Activated B cell treated with CpG ODN at 0.5 μM for 24 hours (primary cell): Measurements from ENCODE around the gene DLEC1. TPM values are rescaled to one million over a fixed set of nuclear protein-coding genes. Genes with fewer than 3 reads are reported as not detected.
A peak's percentile ranks its signal among the peaks of the same experiment; 100 is the strongest.
"Not testable (repeated sequence)": the region's sequence is repeated elsewhere in the genome, so short reads cannot be mapped to it uniquely, and the experiment has no call there.

ENCODE experiments used
- ATAC-seq: fragments of 200-7000 bp; cut with Tn5 transposase; one replicate; pipeline ENCODE4 v1.10.0; 2021; ENCODE audit warnings: low read depth, mild to moderate bottlenecking, moderate library complexity
- CTCF ChIA-PET: fragments of 350-600 bp; sonication (Branson Sonifier 250); formaldehyde crosslinking; loops from one replicate; lab custom pipeline; 2021; ENCODE audit warnings: antibody characterized with exemption; lab: Charles Lee
- POLR2A ChIA-PET: fragments of 350-600 bp; sonication (Branson Sonifier 250); formaldehyde crosslinking; loops from one replicate; lab custom pipeline; 2021; ENCODE audit warnings: antibody characterized with exemption; lab: Charles Lee
- DNase-seq: peaks from one replicate; pipeline ENCODE4 v3.0.0; 2022
- H3K27ac Mint-ChIP-seq: one replicate; pipeline ENCODE4 v1.8.0; 2020; ENCODE audit warnings: mixed read lengths
- H3K27me3 Mint-ChIP-seq: one replicate; pipeline ENCODE4 v1.8.0; 2021; ENCODE audit warnings: mixed read lengths
- H3K36me3 Mint-ChIP-seq: one replicate; pipeline ENCODE4 v1.8.0; 2021; ENCODE audit warnings: low read depth, mixed read lengths
- H3K4me1 Mint-ChIP-seq: one replicate; pipeline ENCODE4 v1.8.0; 2021; ENCODE audit warnings: mixed read lengths
- H3K4me3 Mint-ChIP-seq: one replicate; pipeline ENCODE4 v1.8.0; 2020; ENCODE audit warnings: mild to moderate bottlenecking, mixed read lengths
- H3K9me3 Mint-ChIP-seq: one replicate; pipeline ENCODE4 v1.8.0; 2020; ENCODE audit warnings: mixed read lengths
- CTCF ChIP-seq: fragments of 200-600 bp; IDR thresholded peaks from one replicate; pipeline ENCODE4 v1.8.0; 2022; ENCODE audit warnings: antibody characterized with exemption, mild to moderate bottlenecking
- intact Hi-C: fragments of 100-400 bp; cut with micrococcal nuclease; formaldehyde crosslinking; loops from one replicate; pipeline ENCODE4 v1.15.1; 2024
- total RNA-seq: library from RNA; stranded (reverse); gene quantifications from 2 replicates; pipeline ENCODE4 v1.2.3, GENCODE V29; 2022

The DLEC1 gene
- total RNA-seq, 1 donor from 2014 or later, result 0.11 TPM

GRCh38 chr3:38154625-38155255, 115.7 kb downstream of the DLEC1 start:
- H3K36me3 Mint-ChIP-seq, result no peaks in the 10 kb centered on the region
- DNase-seq, result no peak
- intact Hi-C loops, result loop anchor here (1.0 kb wide), 2 partner anchors 10 to 17 kb away; partner anchors contain the start of gene ACAA1
- CTCF ChIA-PET, result interaction anchor here (1.0 to 1.4 kb wide), 3 partner anchors 8 to 24 kb away, joined by 3 to 5 read pairs (median 3); no protein-coding TSS in a partner anchor
- peak overlapping the region; percentile 12 for H3K4me3 Mint-ChIP-seq
- TF ChIP-seq CTCF, result no peak
- H3K27ac Mint-ChIP-seq, result peak overlapping the region; percentile 72
- no peaks in the 10 kb centered on the region for H3K27me3 Mint-ChIP-seq
- no peaks in the 10 kb centered on the region for H3K9me3 Mint-ChIP-seq
- POLR2A ChIA-PET, result interaction anchor here (1.3 to 6.1 kb wide), 2 partner anchors 10 to 16 kb away, joined by 3 to 63 read pairs; partner anchors contain the start of gene OXSR1
- peaks cover 53% of the 10 kb centered on the region for H3K4me1 Mint-ChIP-seq
- peak; percentile 61 for ATAC-seq

- H3K36me3 Mint-ChIP-seq, result no peaks in the 10 kb centered on the region
- ATAC-seq, result no peak
- H3K27ac Mint-ChIP-seq, result no peak overlapping the region
- ChIA-PET CTCF (interaction anchor here (1.3 kb wide), 1 partner anchor 25 kb away, joined by 3 read pairs; no protein-coding TSS in a partner anchor), POLR2A (interaction anchor here (0.8 to 6.1 kb wide), 3 partner anchors 9 to 19 kb away, joined by 3 to 63 read pairs (median 3); partner anchors contain the start of genes ACAA1 and OXSR1)
- TF ChIP-seq CTCF, result no peak
- no peak for DNase-seq
- intact Hi-C loops, result no loop called here
- no peaks in the 10 kb centered on the region for H3K27me3 Mint-ChIP-seq
- H3K4me3 Mint-ChIP-seq, result no peak overlapping the region
- H3K4me1 Mint-ChIP-seq, result peaks cover 45% of the 10 kb centered on the region
- no peaks in the 10 kb centered on the region for H3K9me3 Mint-ChIP-seq
Measured at GRCh38 chr3:38155825-38156224, 116.8 kb downstream of the DLEC1 start.

GRCh38 chr3:38157117-38157516, 118.1 kb downstream of the DLEC1 start:
- DNase-seq (no peak), ATAC-seq (no peak)
- no peaks in the 10 kb centered on the region for H3K36me3 Mint-ChIP-seq
- peaks cover 33% of the 10 kb centered on the region for H3K4me1 Mint-ChIP-seq
- no peak overlapping the region for H3K27ac Mint-ChIP-seq
- ChIA-PET POLR2A (interaction anchor here (6.1 kb wide), 1 partner anchor 7 kb away, joined by 63 read pairs; the partner anchor contains the start of gene OXSR1), CTCF (no interaction called here)
- no peaks in the 10 kb centered on the region for H3K9me3 Mint-ChIP-seq
- no peak overlapping the region for H3K4me3 Mint-ChIP-seq
- intact Hi-C loops, result no loop called here
- TF ChIP-seq CTCF, result no peak
- H3K27me3 Mint-ChIP-seq, result no peaks in the 10 kb centered on the region

- Mint-ChIP-seq H3K27ac (no peak overlapping the region), H3K4me1 (peaks cover 33% of the 10 kb centered on the region), H3K9me3 (no peaks in the 10 kb centered on the region), H3K27me3 (no peaks in the 10 kb centered on the region), H3K4me3 (no peak overlapping the region), H3K36me3 (no peaks in the 10 kb centered on the region)
- TF ChIP-seq CTCF, result no peak
- no peak for DNase-seq
- intact Hi-C loops, result no loop called here
- no peak for ATAC-seq
- ChIA-PET CTCF (no interaction called here), POLR2A (interaction anchor here (1.7 kb wide), 1 partner anchor 19 kb away, joined by 5 read pairs; the partner anchor contains the start of gene MYD88)
Measured at GRCh38 chr3:38157595-38157994, 118.6 kb downstream of the DLEC1 start.

GRCh38 chr3:38158472-38158871, 119.5 kb downstream of the DLEC1 start:
- ATAC-seq, result no peak
- ChIA-PET POLR2A (interaction anchor here (1.1 to 1.7 kb wide), 2 partner anchors 8 to 20 kb away, joined by 3 to 5 read pairs; partner anchors contain the start of gene MYD88), CTCF (no interaction called here)
- H3K36me3 Mint-ChIP-seq, result no peaks in the 10 kb centered on the region
- no peak overlapping the region for H3K4me3 Mint-ChIP-seq
- H3K9me3 Mint-ChIP-seq, result no peaks in the 10 kb centered on the region
- H3K27ac Mint-ChIP-seq, result peak overlapping the region; percentile 69
- no peak for TF ChIP-seq CTCF
- H3K27me3 Mint-ChIP-seq, result no peaks in the 10 kb centered on the region
- no peak for DNase-seq
- intact Hi-C loops, result no loop called here
- H3K4me1 Mint-ChIP-seq, result peaks cover 29% of the 10 kb centered on the region

- CTCF ChIA-PET, H3K27ac Mint-ChIP-seq, ATAC-seq, H3K27me3 Mint-ChIP-seq, H3K36me3 Mint-ChIP-seq, POLR2A ChIA-PET, DNase-seq, H3K4me3 Mint-ChIP-seq, H3K9me3 Mint-ChIP-seq: not testable (repeated sequence)
- peaks cover 18% of the 10 kb centered on the region for H3K4me1 Mint-ChIP-seq
- intact Hi-C loops, result loop anchor here (10.0 kb wide), 1 partner anchor 1224 kb away; the partner anchor contains the start of gene SLC25A38
Measured at GRCh38 chr3:38160704-38161103, 121.7 kb downstream of the DLEC1 start.
